Mammary epithelial cell (primary cell): ENCODE measurements around the gene COL23A1.

Experiments
- CTCF ChIP-seq, 2 donors: IDR thresholded peaks in 1 of 2; conservative IDR thresholded peaks in 1 of 2; 2 replicates each; pipeline ENCODE4 v1.5.1; 2011 to 2012; ENCODE audit warnings: inconsistent platforms in 2 of 2, low read length in 2 of 2, mild to moderate bottlenecking in 2 of 2, control low read depth in 1 of 2, low read depth in 1 of 2; ENCODE audit not compliant: insufficient read depth in 1 of 2; ENCODE audit errors: extremely low read depth in 1 of 2
- EZH2 ChIP-seq: IDR thresholded peaks from 2 replicates; pipeline ENCODE4 v1.6.1; 2012; ENCODE audit warnings: low read length, inconsistent platforms, borderline replicate concordance

- no peak for TF ChIP-seq CTCF (conservative IDR thresholded peaks at IDR 0.05 in 1 of 2, IDR thresholded peaks at IDR 0.05 in 1 of 2; ENCODE audit: extremely low read depth in 1 of 2, insufficient read depth in 1 of 2, low read depth in 1 of 2, low read length in 2 of 2)
- TF ChIP-seq EZH2, result no peak
Measured at GRCh38 chr5:178524093-178524882, 65.9 kb downstream of the COL23A1 start.
